H9 (cell line): ENCODE measurements around the gene DNER. TPM values are rescaled to one million over a fixed set of nuclear protein-coding genes. Genes with fewer than 3 reads are reported as not detected.

Source experiments
- DNase-seq: peaks from one replicate; pipeline ENCODE4 v3.0.0-alpha.2; 2017
- H2AFZ ChIP-seq: one replicate; pipeline ENCODE4 v1.6.1; 2013; ENCODE audit warnings: mild to moderate bottlenecking, low read length, control low read depth, moderate library complexity
- H2AK5ac ChIP-seq: 2 replicates; pipeline ENCODE4 v1.6.1; 2013; ENCODE audit warnings: low read length, control low read depth, mixed read lengths; ENCODE audit not compliant: insufficient read length
- H2BK120ac ChIP-seq: one replicate; pipeline ENCODE4 v1.6.1; 2013; ENCODE audit warnings: low read depth, mild to moderate bottlenecking, low read length, control low read depth, inconsistent platforms; ENCODE audit not compliant: poor library complexity, severe bottlenecking
- H2BK12ac ChIP-seq: 2 replicates; pipeline ENCODE4 v1.6.1; 2013; ENCODE audit warnings: low read length, control low read depth, mixed read lengths, low read depth; ENCODE audit not compliant: insufficient read length
- H2BK15ac ChIP-seq: 2 replicates; pipeline ENCODE4 v1.6.1; 2013; ENCODE audit warnings: low read depth, low read length, control low read depth
- H2BK20ac ChIP-seq: one replicate; pipeline ENCODE4 v1.6.1; 2013; ENCODE audit warnings: low read depth, mild to moderate bottlenecking, low read length, control low read depth, inconsistent platforms; ENCODE audit not compliant: poor library complexity, severe bottlenecking
- H2BK5ac ChIP-seq: 2 replicates; pipeline ENCODE4 v1.6.1; 2013; ENCODE audit warnings: low read length, control low read depth, mixed read lengths; ENCODE audit not compliant: insufficient read length
- H3K14ac ChIP-seq: 2 replicates; pipeline ENCODE4 v1.6.1; 2013; ENCODE audit warnings: low read length, control low read depth; ENCODE audit not compliant: insufficient read depth
- H3K18ac ChIP-seq: 2 replicates; pipeline ENCODE4 v1.6.1; 2013; ENCODE audit warnings: low read depth, mild to moderate bottlenecking, mixed read lengths, low read length, control low read depth; ENCODE audit not compliant: insufficient read length
- H3K23ac ChIP-seq: 2 replicates; pipeline ENCODE4 v1.6.1; 2013; ENCODE audit warnings: low read length, control low read depth, mixed read lengths, low read depth; ENCODE audit not compliant: insufficient read length
- H3K23me2 ChIP-seq: 2 replicates; pipeline ENCODE4 v1.6.1; 2013; ENCODE audit warnings: low read depth, mild to moderate bottlenecking, mixed read lengths, low read length, control low read depth; ENCODE audit not compliant: insufficient read length, poor library complexity, severe bottlenecking
- H3K27ac ChIP-seq: 2 replicates; pipeline ENCODE4 v1.5.1; 2013; ENCODE audit warnings: low read length, control low read depth, mixed read lengths, low read depth; ENCODE audit not compliant: insufficient read length
- H3K27me3 ChIP-seq: 2 replicates; pipeline ENCODE4 v1.6.1; 2013; ENCODE audit warnings: low read length, control low read depth, inconsistent platforms; ENCODE audit not compliant: insufficient read depth
- H3K4ac ChIP-seq: 2 replicates; pipeline ENCODE4 v1.6.1; 2013; ENCODE audit warnings: low read depth, mild to moderate bottlenecking, control low read depth, inconsistent platforms, low read length, moderate library complexity
- H3K4me1 ChIP-seq: 2 replicates; pipeline ENCODE4 v1.6.1; 2013; ENCODE audit warnings: low read length, control low read depth, inconsistent platforms; ENCODE audit not compliant: insufficient read depth
- H3K4me2 ChIP-seq: 2 replicates; pipeline ENCODE4 v1.6.1; 2013; ENCODE audit warnings: low read length, control low read depth, mixed read lengths; ENCODE audit not compliant: insufficient read length, insufficient read depth
- H3K56ac ChIP-seq: 2 replicates; pipeline ENCODE4 v1.6.1; 2013; ENCODE audit warnings: low read depth, mild to moderate bottlenecking, mixed read lengths, low read length, control low read depth; ENCODE audit not compliant: insufficient read length
- H3K79me1 ChIP-seq: 2 replicates; pipeline ENCODE4 v1.6.1; 2013; ENCODE audit warnings: low read depth, mild to moderate bottlenecking, moderate library complexity, low read length, control low read depth, inconsistent platforms; ENCODE audit not compliant: insufficient read depth, poor library complexity, severe bottlenecking
- H3K79me2 ChIP-seq: 2 replicates; pipeline ENCODE4 v1.6.1; 2013; ENCODE audit warnings: low read length, control low read depth, inconsistent platforms; ENCODE audit not compliant: insufficient read depth
- H3K9ac ChIP-seq: 2 replicates; pipeline ENCODE4 v1.6.1; 2013; ENCODE audit warnings: low read length, control low read depth, mixed read lengths; ENCODE audit not compliant: insufficient read length; ENCODE audit errors: extremely low read depth
- H3K9me3 ChIP-seq: one replicate; pipeline ENCODE4 v1.6.1; 2013; ENCODE audit warnings: low read depth, low read length, inconsistent platforms; ENCODE audit not compliant: control insufficient read depth
- H3T11ph ChIP-seq: one replicate; pipeline ENCODE4 v1.6.1; 2013; ENCODE audit warnings: mild to moderate bottlenecking, low read length, control low read depth, inconsistent platforms
- H4K20me1 ChIP-seq: one replicate; pipeline ENCODE4 v1.6.1; 2013; ENCODE audit not compliant: control insufficient read depth, insufficient read length, insufficient read depth
- H4K5ac ChIP-seq: 2 replicates; pipeline ENCODE4 v1.6.1; 2013; ENCODE audit warnings: low read depth, mild to moderate bottlenecking, mixed read lengths, low read length, control low read depth; ENCODE audit not compliant: insufficient read length
- H4K8ac ChIP-seq: replicated peaks from 2 replicates; pipeline ENCODE4 v1.6.1; 2013; ENCODE audit warnings: low read length, control low read depth, mixed read lengths, low read depth; ENCODE audit not compliant: insufficient read length
- H4K91ac ChIP-seq: 2 replicates; pipeline ENCODE4 v1.6.1; 2013; ENCODE audit warnings: low read depth, mild to moderate bottlenecking, moderate library complexity, mixed read lengths, low read length, control low read depth; ENCODE audit not compliant: insufficient read length
- H3K27ac Mint-ChIP-seq, 3 experiments: 2 replicates in 2 of 3; 3 replicates in 1 of 3; pipeline ENCODE4 v1.8.0; 2020 to 2021; ENCODE audit warnings: mixed read lengths in 3 of 3, mild to moderate bottlenecking in 1 of 3, moderate library complexity in 1 of 3
- H3K27me3 Mint-ChIP-seq: 2 replicates; pipeline ENCODE4 v1.8.0; 2021; ENCODE audit warnings: low read depth, mild to moderate bottlenecking, moderate library complexity, mixed read lengths
- H3K36me3 Mint-ChIP-seq, 3 experiments: 2 replicates in 2 of 3; 3 replicates in 1 of 3; pipeline ENCODE4 v1.8.0; 2020 to 2021; ENCODE audit warnings: low read depth in 3 of 3, mixed read lengths in 3 of 3; ENCODE audit not compliant: insufficient read depth in 1 of 3
- H3K4me1 Mint-ChIP-seq, 2 experiments: 2 replicates each; pipeline ENCODE4 v1.8.0; 2020; ENCODE audit warnings: mixed read lengths in 2 of 2
- H3K4me3 Mint-ChIP-seq, 2 experiments: 2 replicates in 1 of 2; 3 replicates in 1 of 2; pipeline ENCODE4 v1.8.0; 2020 to 2021; ENCODE audit warnings: mild to moderate bottlenecking in 2 of 2, mixed read lengths in 2 of 2, moderate library complexity in 1 of 2
- H3K9me3 Mint-ChIP-seq, 2 experiments: 2 replicates in 1 of 2; 3 replicates in 1 of 2; pipeline ENCODE4 v1.8.0; 2020; ENCODE audit warnings: mild to moderate bottlenecking in 2 of 2, mixed read lengths in 2 of 2, moderate library complexity in 1 of 2
- WGBS: extraction: QIAGEN DNeasy Blood & Tissue Kit; methylation state at CpG from one replicate; pipeline ENCODE4 v1.1.7; 2013; ENCODE audit warnings: missing lambda C conversion rate, low lambda C conversion rate, mixed read lengths; ENCODE audit not compliant: insufficient read length; ENCODE audit errors: extremely low coverage; 5-methylcytosine and 5-hydroxymethylcytosine counted together
- total RNA-seq: library from RNA; stranded (reverse); gene quantifications from 2 replicates; pipeline ENCODE4 v1.2.1, GENCODE V29; 2021
- TF ChIP-seq, protein P1 (sequence below): fragments of 200-600 bp; sonication (generic); conservative IDR thresholded peaks from 3 replicates; pipeline ENCODE4 v1.8.0; 2021; ENCODE audit warnings: antibody characterized with exemption, mild to moderate bottlenecking

Gene DNER
- total RNA-seq, 1 experiment from 2014 or later = 1.0 TPM

DNA sequence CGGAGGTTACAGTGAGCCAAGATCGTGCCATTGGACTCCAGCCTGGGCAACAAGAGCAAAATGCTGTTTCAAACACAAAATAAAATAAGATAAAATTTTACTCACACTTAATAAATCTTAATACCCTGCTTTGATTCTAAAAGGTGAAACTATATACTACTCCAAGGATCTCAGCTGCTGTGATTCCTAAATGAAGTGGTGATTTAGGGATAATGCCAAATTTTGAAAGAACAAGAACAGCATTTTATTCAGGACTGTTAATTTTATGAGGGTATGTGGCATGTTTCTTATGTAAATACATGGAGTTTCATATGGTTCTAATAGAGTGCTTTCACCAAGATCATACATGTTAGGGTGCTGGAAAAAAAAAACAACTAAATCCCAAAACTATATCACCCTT is 243.6 kb downstream of the DNER start:
- DNase-seq = no peak
- Histone ChIP-seq H4K20me1 (no peaks in the 10 kb centered on the region), H3K23me2 (no peaks in the 10 kb centered on the region), H3K27me3 (no peaks in the 10 kb centered on the region), H3K4me2 (no peak overlapping the region), H3K4ac (no peak overlapping the region), H3T11ph (no peak overlapping the region), H3K56ac (no peak overlapping the region), H2BK120ac (no peak overlapping the region), H3K18ac (no peak overlapping the region), H2AK5ac (no peak overlapping the region), H3K23ac (no peak overlapping the region), H2BK20ac (no peak overlapping the region), H3K79me1 (no peaks in the 10 kb centered on the region), H3K14ac (no peak overlapping the region), H4K5ac (no peak overlapping the region), H3K27ac (no peak overlapping the region), H2BK5ac (no peak overlapping the region), H3K9me3 (no peaks in the 10 kb centered on the region), H2BK15ac (no peak overlapping the region), H2AFZ (no peak overlapping the region), H2BK12ac (no peak overlapping the region), H4K91ac (no peak overlapping the region), H3K79me2 (no peaks in the 10 kb centered on the region), H4K8ac (no peak overlapping the region), H3K9ac (no peak overlapping the region), H3K4me1 (peaks cover 2% of the 10 kb centered on the region; the same call in 1 of the 2 replicates)
- Mint-ChIP-seq H3K9me3 (peaks cover 0 to 4% of the 10 kb centered on the region in 2 experiments; a peak in 1 of 5 replicates), H3K27me3 (no peaks in the 10 kb centered on the region; the same call in 1 of the 2 replicates), H3K36me3 (peaks cover 0 to 4% (median 0%) of the 10 kb centered on the region in 3 experiments; a peak in 1 of 7 replicates), H3K27ac (no peak overlapping the region), H3K4me1 (peaks cover 7 to 24% of the 10 kb centered on the region in 2 experiments), H3K4me3 (no peak overlapping the region)
- TF ChIP-seq, protein P1, sequence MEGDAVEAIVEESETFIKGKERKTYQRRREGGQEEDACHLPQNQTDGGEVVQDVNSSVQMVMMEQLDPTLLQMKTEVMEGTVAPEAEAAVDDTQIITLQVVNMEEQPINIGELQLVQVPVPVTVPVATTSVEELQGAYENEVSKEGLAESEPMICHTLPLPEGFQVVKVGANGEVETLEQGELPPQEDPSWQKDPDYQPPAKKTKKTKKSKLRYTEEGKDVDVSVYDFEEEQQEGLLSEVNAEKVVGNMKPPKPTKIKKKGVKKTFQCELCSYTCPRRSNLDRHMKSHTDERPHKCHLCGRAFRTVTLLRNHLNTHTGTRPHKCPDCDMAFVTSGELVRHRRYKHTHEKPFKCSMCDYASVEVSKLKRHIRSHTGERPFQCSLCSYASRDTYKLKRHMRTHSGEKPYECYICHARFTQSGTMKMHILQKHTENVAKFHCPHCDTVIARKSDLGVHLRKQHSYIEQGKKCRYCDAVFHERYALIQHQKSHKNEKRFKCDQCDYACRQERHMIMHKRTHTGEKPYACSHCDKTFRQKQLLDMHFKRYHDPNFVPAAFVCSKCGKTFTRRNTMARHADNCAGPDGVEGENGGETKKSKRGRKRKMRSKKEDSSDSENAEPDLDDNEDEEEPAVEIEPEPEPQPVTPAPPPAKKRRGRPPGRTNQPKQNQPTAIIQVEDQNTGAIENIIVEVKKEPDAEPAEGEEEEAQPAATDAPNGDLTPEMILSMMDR = no peak
- WGBS = no CpG with 5 or more reads among the region's 2 CpGs
